K562 (cell line): ENCODE data around the gene CENPX. TPM values are rescaled to one million over a fixed set of nuclear protein-coding genes. Genes with fewer than 3 reads are reported as not detected.

Experiments used
- SAP30 ChIP-seq: fragments of 200-600 bp; sonication (generic); IDR thresholded peaks from 2 replicates; pipeline ENCODE4 v1.6.1; 2012; ENCODE audit warnings: borderline replicate concordance, low read depth, mild to moderate bottlenecking, moderate library complexity, low read length, control low read depth, inconsistent platforms; ENCODE audit not compliant: insufficient read depth, poor library complexity, severe bottlenecking
- SMARCE1 ChIP-seq: fragments of 450-650 bp; IDR thresholded peaks from 2 replicates; pipeline ENCODE4 v1.7.1; 2016; ENCODE audit warnings: mild to moderate bottlenecking
- polyA plus RNA-seq, 8 experiments: library from polyadenylated mRNA; depleted of rRNA in 4 of 8; stranded (reverse) in 5 of 8; unstranded in 3 of 8; fragments of >200 nt; fragmentation: Nextera tagmentation in 2 of 8; fragmentation: Illumina TruSeq in 1 of 8; extraction: Ambion mirVana in 2 of 8; extraction: Trizol in 1 of 8; gene quantifications; 2 replicates each; pipeline versions ENCODE4 v1.2.1 to v1.2.3, GENCODE V29; 2011 to 2014; ENCODE audit warnings: inconsistent platforms in 1 of 8, missing spikeins in 1 of 8
- total RNA-seq, 7 experiments: library from RNA; depleted of rRNA in 6 of 7; stranded (reverse); fragments of >200 nt in 6 of 7; fragmentation: Illumina TruSeq in 2 of 7; extraction: Trizol in 2 of 7; gene quantifications; 2 replicates each; pipeline versions ENCODE4 v1.2.1 to v1.2.3, GENCODE V29; 2011 to 2021; ENCODE audit warnings: low replicate concordance in 1 of 7
- TF ChIP-seq, protein P1 (sequence below), 3 experiments: fragments of 200-800 bp in 1 of 3; sonication (Bioruptor generic) in 1 of 3; sonication (generic) in 1 of 3; formaldehyde crosslinking in 1 of 3; IDR thresholded peaks; 2 replicates each; pipeline versions ENCODE4 v1.6.1 to v1.8.0; 2016 to 2022; ENCODE audit warnings: mild to moderate bottlenecking in 2 of 3, missing compliant biosample characterization in 2 of 3, missing genetic modification characterization in 2 of 3, missing genetic modification reagents in 1 of 3
- TF ChIP-seq, protein P2 (sequence below): fragments of 450-650 bp; formaldehyde crosslinking; IDR thresholded peaks from 2 replicates; pipeline ENCODE4 v1.4.0; 2020; ENCODE audit warnings: mild to moderate bottlenecking, mixed read lengths
- TF ChIP-seq, protein P3 (sequence below), 2 experiments: fragments of 450-650 bp; IDR thresholded peaks; 2 replicates each; pipeline ENCODE4 v1.6.1; 2016
- TF ChIP-seq, protein P4 (sequence below): fragments of 450-650 bp; IDR thresholded peaks from 2 replicates; pipeline ENCODE4 v1.6.1; 2016; ENCODE audit warnings: low read depth, mild to moderate bottlenecking, moderate library complexity

The CENPX gene
- total and polyA plus RNA-seq, 9 of the 15 experiments (the other 6 are each of a cell fraction or from before 2014, with no cell fraction given) = 32.7 to 352 (median 127) TPM

DNA sequence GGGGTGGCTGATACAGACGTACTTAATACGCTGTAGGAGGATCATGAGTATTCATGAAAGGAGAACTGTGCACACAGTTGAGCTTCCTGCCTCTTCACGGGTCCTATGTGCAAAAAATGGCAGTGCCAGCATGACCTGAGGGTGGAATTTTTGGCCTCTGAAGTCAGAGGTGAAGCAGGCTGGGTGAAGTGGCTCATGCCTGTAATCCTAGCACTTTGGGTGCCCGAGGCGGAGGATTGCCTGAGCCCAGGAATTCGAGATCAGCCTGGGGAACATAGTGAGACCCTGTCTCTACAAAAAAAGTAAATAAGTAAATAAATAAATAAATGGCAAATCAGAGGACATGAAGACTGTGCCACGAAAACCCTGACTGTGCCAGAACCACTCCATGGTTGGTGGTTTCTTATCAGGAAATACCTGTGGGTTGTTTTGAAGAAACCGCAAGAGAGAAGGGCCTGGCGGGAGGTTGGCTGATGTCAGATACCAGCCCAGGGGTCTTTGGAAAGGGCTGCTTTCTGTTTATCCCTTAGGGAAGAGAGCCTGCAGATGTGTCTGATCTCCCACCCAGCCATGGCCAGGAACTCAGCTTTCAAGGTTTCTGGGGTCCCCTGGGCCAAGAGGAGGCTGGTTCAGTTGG is 41.9 kb downstream of the CENPX start (continued):
- peak; percentile 33; the same call in 1 of the 2 replicates for TF ChIP-seq SMARCE1
- TF ChIP-seq, protein P1, sequence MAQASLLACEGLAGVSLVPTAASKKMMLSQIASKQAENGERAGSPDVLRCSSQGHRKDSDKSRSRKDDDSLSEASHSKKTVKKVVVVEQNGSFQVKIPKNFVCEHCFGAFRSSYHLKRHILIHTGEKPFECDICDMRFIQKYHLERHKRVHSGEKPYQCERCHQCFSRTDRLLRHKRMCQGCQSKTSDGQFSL (CRISPR knock-in tag; IDR thresholded peaks at IDR 0.05) = peak; percentile 60
- TF ChIP-seq, protein P1 (tag; IDR thresholded peaks at IDR 0.05) = no peak
- TF ChIP-seq, protein P2, sequence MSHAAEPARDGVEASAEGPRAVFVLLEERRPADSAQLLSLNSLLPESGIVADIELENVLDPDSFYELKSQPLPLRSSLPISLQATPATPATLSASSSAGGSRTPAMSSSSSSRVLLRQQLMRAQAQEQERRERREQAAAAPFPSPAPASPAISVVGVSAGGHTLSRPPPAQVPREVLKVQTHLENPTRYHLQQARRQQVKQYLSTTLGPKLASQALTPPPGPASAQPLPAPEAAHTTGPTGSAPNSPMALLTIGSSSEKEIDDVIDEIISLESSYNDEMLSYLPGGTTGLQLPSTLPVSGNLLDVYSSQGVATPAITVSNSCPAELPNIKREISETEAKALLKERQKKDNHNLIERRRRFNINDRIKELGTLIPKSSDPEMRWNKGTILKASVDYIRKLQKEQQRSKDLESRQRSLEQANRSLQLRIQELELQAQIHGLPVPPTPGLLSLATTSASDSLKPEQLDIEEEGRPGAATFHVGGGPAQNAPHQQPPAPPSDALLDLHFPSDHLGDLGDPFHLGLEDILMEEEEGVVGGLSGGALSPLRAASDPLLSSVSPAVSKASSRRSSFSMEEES (CRISPR knock-in tag) = no peak
- TF ChIP-seq SAP30 = no peak
- TF ChIP-seq, protein P3, sequence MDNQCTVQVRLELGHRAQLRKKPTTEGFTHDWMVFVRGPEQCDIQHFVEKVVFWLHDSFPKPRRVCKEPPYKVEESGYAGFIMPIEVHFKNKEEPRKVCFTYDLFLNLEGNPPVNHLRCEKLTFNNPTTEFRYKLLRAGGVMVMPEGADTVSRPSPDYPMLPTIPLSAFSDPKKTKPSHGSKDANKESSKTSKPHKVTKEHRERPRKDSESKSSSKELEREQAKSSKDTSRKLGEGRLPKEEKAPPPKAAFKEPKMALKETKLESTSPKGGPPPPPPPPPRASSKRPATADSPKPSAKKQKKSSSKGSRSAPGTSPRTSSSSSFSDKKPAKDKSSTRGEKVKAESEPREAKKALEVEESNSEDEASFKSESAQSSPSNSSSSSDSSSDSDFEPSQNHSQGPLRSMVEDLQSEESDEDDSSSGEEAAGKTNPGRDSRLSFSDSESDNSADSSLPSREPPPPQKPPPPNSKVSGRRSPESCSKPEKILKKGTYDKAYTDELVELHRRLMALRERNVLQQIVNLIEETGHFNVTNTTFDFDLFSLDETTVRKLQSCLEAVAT (IDR thresholded peaks at IDR 0.05) = peak in 1 of 2 experiments; percentile 91; a peak in 2 of 4 replicates
- TF ChIP-seq, protein P4, sequence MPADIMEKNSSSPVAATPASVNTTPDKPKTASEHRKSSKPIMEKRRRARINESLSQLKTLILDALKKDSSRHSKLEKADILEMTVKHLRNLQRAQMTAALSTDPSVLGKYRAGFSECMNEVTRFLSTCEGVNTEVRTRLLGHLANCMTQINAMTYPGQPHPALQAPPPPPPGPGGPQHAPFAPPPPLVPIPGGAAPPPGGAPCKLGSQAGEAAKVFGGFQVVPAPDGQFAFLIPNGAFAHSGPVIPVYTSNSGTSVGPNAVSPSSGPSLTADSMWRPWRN = peak; percentile 72; the same call in 1 of the 2 replicates
- TF ChIP-seq, all 486 proteins: peak for 18
